SH-SY5Y (cell line): Measurements from ENCODE around the gene CCDC174.

ENCODE experiments used
- GATA2 ChIP-seq: IDR thresholded peaks from 2 replicates; pipeline ENCODE4 v1.6.1; 2011; ENCODE audit warnings: mild to moderate bottlenecking, low read depth, low read length
- GATA3 ChIP-seq: IDR thresholded peaks from 2 replicates; pipeline ENCODE4 v1.6.1; 2011; ENCODE audit warnings: low read depth, mild to moderate bottlenecking, low read length, moderate library complexity

DNA sequence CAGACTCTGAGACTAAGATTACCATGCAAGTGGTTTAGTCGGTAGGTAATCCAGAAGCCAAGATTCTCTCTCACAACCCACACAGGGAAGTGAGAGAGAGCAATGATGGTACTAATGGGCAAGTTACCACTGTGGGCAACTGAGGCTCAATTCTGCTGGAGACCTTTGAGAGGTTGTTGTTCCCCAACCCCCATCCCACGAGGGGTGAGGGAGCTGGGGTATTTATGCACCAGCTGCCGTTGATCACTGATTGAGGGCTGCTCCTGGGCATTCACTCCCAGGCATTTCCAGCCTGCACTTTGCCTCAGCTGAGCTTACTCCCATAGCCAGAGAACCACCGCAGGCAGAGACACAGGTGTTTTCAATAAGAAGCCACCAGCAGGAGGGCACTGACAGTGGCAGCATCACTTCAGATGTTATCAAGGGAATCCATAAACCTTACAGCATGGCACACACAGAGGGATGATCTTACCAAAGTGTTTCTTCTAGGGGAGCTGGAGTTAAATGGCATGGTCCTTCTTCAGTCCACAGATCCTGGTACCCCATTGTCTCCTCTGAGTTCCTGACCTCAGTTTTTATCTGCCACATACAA is 15.0 kb upstream of the CCDC174 start:
- TF ChIP-seq GATA3 (no peak; the same call in 1 of the 2 replicates), GATA2 (peak; percentile 68)
